Activated effector memory CD4-positive, alpha-beta T cell treated with anti-CD3 and anti-CD28 coated beads, Interleukin-2, amount 50 U/mL, for 16 hours (primary cell): ENCODE results near the gene TAB2.
A peak's percentile ranks its signal among the peaks of the same experiment; 100 is the strongest.

Experiments used
- DNase-seq: peaks from one replicate; pipeline ENCODE4 v3.0.0-alpha.2; 2020

TAB2 gene

GRCh38 chr6:149446791-149447376 is 129.4 kb downstream of the TAB2 start:
- DNase-seq = peak; percentile 57

DNA sequence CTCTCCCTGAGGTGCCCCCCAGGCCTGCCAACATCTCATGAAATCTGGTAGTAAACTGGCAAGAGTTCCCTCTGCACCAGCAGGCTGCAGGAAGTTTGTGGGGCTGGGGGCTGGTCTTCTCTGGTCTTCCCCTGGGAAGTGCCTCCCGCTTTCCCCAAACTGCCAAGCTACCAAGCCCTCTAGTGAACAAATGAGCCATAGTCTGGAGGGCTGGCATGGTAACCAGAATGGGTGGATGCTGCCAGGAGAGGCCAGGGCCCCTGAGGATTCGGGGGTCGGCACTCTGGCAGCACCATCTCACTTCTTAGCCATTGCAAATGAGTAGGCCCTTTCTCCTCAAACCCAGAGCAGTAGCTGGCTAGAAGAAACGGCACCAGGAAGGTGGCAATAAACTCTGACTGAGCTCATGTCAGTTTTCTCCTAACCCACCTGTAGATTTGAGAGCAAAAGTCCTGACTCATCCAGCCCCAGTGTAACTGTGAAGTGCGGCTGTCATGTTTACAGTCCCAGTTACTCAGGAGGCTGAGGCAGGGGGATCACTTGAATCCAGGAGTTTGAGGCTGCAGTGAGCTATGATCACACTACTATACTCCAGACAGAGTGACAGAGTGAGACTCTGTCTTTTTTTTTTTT is 131.4 kb downstream of the TAB2 start:
- DNase-seq = peak; percentile 41

- peak; percentile 61 for DNase-seq
Observed at GRCh38 chr6:149449831-149450678, 132.5 kb downstream of the TAB2 start.

DNA sequence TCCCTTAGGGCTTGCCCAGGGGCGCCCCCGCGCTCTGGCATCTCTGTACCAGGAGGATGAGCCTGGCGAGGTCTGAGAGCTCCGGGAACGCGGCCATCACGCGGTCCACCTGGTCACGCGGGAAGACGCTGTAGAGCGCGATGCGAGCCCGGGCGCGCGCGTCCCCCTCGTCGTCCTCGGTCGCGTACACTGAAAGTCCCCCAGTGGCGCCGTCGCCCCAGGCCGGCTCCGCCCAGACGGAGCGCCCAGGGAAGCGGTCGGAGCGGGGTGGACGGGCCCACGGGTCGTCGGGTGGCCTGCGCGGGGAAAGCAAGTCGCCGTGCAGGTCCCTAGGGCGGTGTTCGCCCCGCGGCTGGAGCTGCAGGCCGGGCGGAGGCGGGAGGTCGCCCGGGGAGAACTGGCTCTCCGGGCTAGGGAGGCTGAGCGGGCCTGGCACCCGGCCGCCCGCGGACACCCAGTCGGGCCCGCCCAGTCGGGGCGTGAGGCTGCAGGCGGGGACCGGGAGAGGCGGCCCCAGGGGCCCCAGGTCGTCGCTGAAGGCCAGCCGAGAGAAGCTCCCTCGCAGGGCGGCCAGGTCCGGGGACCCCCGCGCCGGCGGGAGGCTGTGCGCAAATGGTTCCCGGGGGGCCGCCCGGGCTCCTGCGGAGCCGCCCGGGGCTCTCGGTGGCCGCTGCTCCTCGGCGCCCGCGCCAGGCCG is 133.3 kb downstream of the TAB2 start:
- peak; percentile 62 for DNase-seq

DNA sequence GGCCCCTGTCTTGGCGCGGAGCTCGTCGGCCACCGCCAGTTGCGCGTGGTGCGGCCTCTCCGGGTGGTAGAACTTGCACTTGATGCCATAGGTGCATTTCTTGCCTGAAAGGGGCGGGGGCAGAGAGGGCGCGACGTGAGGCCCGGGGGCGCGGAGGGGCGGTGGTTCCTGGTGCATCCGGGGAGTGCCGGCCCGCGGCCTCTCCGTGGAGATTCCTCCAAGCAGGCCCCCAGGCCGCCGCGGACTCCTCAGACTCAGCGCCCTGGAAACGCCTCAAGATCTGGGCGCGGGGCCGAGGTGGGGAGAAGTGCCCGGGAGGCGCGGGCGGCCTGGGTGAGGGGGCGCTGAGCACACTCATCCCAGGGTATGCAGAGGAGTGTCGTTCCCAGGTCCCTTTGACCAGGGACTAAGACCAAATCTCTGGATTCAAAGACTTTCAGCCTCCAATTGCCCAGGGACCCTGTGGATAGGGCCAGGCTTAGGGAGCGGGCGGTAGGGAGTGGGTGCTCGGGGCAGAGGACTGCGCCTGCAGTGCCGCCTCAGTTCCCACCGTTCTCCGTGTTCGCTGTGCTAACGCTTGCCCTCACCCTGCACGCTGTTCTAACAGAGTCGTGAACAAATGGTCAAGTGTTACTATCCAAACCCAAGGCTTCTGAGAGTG is 134.0 kb downstream of the TAB2 start:
- peak; percentile 63 for DNase-seq

DNA sequence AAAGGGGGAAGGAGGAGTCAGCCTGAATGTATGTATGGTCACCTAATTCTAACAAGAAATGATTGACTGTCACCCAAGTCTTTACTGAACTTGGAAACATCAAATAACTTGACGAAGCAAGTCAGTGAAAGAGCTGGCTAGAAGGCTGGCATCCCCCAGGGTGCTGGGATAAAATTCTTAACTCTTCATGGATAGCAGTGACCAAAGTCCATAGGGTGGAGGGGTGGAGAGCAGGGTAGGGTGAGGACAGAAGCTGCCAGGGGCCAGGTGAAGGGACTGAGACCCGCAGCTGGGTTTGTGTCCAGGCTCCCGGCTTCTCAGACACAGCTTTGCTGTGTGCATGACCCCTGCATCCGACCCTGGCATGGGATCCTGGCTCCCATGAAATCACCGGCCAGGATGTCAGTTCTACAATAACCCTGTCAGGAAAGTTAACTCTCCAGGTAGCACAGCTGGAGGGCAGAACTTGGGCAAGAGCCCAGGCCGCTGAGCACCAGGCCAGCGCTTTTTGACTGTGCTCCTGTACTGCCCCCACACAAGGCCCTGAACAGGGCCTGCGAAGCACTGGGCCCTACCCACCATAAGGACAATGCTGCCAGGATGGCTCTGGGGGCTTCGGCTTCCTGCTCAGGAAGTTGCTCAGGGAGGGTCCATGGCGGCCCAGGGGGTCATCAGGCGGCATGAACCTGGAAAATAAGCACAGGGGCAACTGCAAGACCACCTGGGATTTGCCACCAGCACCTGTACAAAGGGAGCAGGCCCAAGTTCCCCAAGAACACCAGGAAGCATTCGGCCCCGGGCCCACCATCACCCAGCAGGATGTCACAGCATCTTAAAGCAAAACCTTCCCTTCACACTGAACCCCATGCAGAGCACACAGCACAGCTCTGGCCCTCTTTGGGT is 134.8 kb downstream of the TAB2 start:
- peak; percentile 54 for DNase-seq

DNA sequence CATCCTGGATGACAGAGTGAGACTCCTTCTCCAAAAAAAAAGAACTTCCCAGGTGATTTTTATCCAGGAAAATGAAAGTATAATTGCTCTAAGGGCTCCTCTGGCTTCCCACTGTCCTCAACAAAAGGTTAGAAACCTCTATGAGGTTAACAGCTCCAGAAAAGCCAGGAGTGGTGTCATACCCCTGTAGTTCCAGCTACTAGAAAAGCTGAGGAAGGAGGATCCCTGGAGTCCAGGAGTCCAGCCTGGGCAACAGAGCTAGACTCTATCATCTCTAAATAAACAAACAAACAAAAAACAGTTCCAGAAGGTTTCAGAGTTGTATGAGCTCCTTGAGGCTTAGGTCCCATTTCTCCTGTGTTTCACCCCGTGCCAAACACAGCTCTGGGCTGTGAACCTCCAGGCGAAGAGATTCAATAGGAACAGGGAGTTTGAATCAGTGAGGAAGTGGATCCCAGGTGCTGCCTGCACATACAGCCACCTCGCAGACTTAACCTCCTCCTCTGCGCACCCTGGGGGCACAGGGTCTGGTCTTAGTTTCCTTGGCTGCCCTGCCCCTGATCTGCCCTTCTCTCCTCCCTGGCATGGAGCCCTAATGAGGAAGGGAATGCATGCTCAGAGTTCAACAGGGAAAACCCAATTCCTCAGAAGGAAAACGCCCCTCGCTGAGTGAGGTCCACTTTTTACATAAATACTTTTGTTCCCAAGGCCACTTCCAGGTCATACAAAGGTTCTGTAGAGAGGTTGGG is 136.3 kb downstream of the TAB2 start:
- peak; percentile 41 for DNase-seq

DNA sequence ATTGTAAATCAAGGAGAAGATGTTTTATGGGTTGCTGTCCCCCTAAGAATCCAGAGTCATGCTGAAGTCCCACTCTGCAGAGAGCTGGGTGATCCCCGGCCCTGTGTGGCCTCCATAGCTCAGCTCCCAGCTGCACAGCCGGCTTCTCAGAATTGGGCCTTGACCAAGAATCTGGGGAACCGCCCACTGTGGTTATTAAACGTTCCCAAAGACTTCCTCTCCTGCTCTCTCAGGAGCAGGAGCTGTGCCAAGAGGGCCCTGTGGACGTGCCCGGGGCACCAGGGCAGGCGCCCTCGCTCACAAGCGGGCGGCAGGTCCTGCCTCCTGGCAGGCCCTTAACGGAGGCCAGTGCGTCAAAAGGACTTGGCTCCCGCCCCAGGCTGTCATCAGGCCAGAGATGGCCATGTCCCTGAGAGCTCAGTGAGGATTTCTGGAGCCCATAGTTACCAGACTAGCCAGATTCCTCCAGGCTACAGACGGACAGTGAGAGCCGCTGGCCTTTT is 136.9 kb downstream of the TAB2 start:
- DNase-seq = peak; percentile 54

- peak; percentile 59 for DNase-seq
Observed at GRCh38 chr6:149455031-149455732, 137.7 kb downstream of the TAB2 start.

DNA sequence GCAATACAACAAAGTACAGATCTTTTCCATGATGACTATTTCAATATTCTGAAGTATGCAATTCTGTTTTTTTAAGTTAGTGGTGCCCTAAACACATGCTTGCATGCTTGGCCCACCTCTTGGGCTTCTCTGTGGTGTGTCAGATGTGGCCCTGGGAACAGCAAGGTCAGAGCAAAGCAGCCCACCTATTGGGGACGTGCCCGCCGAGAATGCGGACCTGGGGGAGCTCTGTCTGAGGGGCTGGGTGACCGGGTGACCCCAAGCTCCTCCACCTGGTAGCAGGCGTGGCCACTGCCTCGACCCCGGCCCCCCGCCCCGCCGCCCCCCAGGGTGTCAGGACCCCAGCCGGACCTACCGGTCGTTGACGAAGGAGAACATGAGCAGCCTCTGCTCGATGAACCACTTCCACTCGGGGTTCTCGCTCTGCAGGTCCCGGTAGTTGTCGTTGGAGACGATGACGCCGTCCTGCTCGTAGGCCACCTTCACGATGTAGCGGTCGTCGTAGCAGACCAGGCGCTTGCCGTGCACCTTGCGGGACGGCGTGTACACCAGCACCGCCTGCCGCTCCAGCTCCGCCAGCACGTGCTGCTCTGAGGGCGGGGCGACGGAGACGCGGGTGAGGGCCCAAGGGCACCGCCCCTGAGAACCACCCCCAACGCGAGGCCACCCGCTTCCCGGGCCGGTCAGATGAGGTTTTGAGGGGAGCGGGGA is 139.0 kb downstream of the TAB2 start:
- DNase-seq = no peak

DNA sequence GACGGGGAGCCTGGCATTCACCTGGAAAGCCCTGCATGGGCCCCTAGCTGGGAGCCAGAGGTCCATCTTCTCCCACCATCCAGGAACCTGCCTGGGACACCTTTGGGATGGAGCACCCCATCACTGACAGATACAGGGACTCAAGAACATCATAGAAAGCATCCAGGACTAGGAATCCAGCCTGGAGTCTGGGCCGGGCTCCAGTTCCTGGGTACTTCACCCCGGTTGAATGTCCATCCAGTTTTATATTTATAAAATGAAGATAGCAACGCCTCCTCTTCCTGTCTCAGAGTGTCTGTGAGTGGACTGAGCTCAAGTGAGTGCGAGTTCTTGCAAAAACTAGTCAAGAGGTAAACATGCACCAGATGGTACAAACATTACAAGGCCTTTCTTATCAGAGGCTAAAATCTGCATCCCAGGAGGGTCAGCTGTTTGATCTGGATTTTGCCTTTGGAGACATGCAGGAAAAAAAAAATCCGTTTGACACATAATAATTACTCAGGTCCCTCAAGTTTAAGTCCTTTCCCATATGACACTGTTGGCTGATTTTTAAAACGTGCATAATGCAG is 139.9 kb downstream of the TAB2 start:
- peak; percentile 55 for DNase-seq

DNA sequence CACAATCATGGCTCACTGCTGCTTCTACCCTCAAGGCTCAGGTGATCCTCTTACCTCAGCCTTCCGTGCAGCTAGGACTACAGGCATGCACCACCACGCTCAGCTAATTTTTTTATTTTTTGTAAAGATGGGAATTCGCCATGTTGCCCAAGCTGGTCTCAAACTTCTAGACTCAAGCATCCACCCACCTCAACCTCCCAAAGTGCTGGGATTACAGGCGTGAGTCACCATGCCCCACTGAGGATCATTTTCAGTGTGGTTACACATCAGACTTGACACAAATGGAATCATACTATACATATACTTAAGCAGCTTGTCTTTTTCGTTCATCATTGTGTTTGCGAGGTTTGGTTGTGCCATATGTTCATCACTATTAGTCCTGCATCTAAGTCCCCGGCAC is 140.7 kb downstream of the TAB2 start:
- peak; percentile 37 for DNase-seq

DNA sequence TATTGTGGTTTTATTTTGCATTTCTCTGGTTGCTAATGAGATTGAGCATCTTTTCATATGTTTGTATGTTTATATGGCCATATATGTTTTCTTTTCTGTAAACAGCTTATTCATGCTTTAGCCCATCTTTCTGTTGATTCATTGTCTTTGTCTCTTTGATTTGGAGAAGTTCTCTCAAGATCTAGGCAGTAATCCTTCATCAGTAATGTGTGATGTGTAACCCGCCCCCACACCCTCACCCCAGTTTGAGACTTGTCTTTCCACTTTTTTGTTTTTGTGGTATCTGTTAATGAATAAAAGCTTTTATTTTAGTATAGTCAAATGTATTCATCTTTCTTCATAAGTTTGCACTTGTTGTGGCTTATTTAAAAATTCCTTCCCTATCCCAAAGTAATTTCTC is 141.3 kb downstream of the TAB2 start:
- peak; percentile 64 for DNase-seq

- peak; percentile 36 for DNase-seq
Observed at GRCh38 chr6:149459761-149460160, 142.2 kb downstream of the TAB2 start.

DNA sequence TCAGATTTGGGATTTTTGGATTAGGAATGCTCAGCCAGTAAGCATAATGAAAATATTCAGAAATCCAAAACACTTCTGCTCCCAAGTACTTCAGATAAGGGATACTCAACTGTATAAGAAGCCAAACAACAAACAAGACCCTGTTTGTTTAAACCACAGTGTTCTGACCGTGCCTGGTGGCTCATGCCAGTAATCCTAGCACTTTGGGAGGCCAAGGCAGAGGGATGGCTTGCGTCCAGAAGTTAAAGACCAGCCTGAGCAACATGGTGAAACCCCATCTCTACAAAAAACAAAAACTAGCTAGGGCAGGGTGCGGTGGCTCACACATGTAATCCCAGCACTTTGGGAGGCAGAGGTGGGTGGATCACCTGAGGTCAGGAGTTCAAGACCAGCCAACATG is 142.7 kb downstream of the TAB2 start:
- peak; percentile 45 for DNase-seq
